Uterus (tissue), 2 donors: ENCODE measurements around the gene TMEM30A.

Source experiments
- POLR2A ChIP-seq, 2 donors: fragments of 450-650 bp; IDR thresholded peaks; one replicate each; pipeline ENCODE4 v1.6.1; 2016; ENCODE audit warnings: antibody characterized with exemption in 2 of 2, mild to moderate bottlenecking in 1 of 2, moderate library complexity in 1 of 2
- TF ChIP-seq, protein P1 (sequence below), 4 experiments: fragments of 200-600 bp in 2 of 4; fragments of 450-650 bp in 2 of 4; sonication (generic) in 2 of 4; IDR thresholded peaks; one replicate each; pipeline ENCODE4 v1.5.1; 2016 to 2019; ENCODE audit warnings: antibody characterized with exemption in 4 of 4, mild to moderate bottlenecking in 2 of 4, moderate library complexity in 1 of 4

DNA sequence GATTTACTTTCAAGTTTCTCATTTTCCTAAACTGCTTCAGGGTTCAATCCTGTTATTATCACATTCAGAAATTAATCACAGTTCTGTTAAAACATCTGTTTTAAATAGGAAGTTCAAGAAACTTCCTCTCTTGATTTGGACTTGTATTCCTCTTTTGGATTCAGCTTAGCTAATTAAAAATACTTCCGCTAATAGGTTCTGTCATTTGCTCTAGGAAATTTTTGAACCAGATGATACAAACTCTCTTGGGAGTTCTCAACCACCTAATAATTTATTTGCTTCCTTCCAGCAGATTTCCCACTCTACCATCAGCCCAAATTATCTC, 15.9 kb upstream of the TMEM30A start:
- TF ChIP-seq, protein P1, sequence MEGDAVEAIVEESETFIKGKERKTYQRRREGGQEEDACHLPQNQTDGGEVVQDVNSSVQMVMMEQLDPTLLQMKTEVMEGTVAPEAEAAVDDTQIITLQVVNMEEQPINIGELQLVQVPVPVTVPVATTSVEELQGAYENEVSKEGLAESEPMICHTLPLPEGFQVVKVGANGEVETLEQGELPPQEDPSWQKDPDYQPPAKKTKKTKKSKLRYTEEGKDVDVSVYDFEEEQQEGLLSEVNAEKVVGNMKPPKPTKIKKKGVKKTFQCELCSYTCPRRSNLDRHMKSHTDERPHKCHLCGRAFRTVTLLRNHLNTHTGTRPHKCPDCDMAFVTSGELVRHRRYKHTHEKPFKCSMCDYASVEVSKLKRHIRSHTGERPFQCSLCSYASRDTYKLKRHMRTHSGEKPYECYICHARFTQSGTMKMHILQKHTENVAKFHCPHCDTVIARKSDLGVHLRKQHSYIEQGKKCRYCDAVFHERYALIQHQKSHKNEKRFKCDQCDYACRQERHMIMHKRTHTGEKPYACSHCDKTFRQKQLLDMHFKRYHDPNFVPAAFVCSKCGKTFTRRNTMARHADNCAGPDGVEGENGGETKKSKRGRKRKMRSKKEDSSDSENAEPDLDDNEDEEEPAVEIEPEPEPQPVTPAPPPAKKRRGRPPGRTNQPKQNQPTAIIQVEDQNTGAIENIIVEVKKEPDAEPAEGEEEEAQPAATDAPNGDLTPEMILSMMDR (IDR thresholded peaks at IDR 0.05), result no peak
- TF ChIP-seq POLR2A (IDR thresholded peaks at IDR 0.05), result no peak
